ENCODE results near the gene ATP10B.
"Not testable (repeated sequence)": the region's sequence is repeated elsewhere in the genome, so short reads cannot be mapped to it uniquely, and the experiment has no call there.

ATP10B gene

GRCh38 chr5:160852049-160852448, at the start of gene ATP10B:
ATP10B (minus strand) TSS chr5:160852211; CDS start chr5:160688074, 164,137 bp downstream.
- no peak for DNase-seq

GRCh38 chr5:160901656-160902055, 49.6 kb upstream of the ATP10B start:
- DNase-seq, result no peak

GRCh38 chr5:160899735-160900134, 47.7 kb upstream of the ATP10B start:
- no peak for DNase-seq

- DNase-seq, result not testable (repeated sequence)
Observed at GRCh38 chr5:160893180-160893964, 41.4 kb upstream of the ATP10B start.

GRCh38 chr5:160887780-160888179, 35.8 kb upstream of the ATP10B start:
- no peak for DNase-seq

GRCh38 chr5:160873560-160874200, 21.7 kb upstream of the ATP10B start:
- DNase-seq, result not testable (repeated sequence)

GRCh38 chr5:160869989-160870521, 18.0 kb upstream of the ATP10B start:
- no peak for DNase-seq

- DNase-seq, result no peak
Observed at GRCh38 chr5:160867976-160868375, 16.0 kb upstream of the ATP10B start.

GRCh38 chr5:160851451-160851850, 560 bp downstream of the ATP10B start:
- DNase-seq, result no peak

- DNase-seq, result no peak
Observed at GRCh38 chr5:160850421-160850820, 1.6 kb downstream of the ATP10B start.

- no peak for DNase-seq
Observed at GRCh38 chr5:160847526-160848085, 4.4 kb downstream of the ATP10B start.

GRCh38 chr5:160846642-160847041, 5.4 kb downstream of the ATP10B start:
- no peak for DNase-seq

- no peak for DNase-seq
Observed at GRCh38 chr5:160844177-160844576, 7.8 kb downstream of the ATP10B start.

GRCh38 chr5:160843240-160843639, 8.8 kb downstream of the ATP10B start:
- no peak for DNase-seq

GRCh38 chr5:160837749-160838593, 14.0 kb downstream of the ATP10B start:
- DNase-seq, result no peak

GRCh38 chr5:160837211-160837610, 14.8 kb downstream of the ATP10B start:
- DNase-seq, result no peak

- no peak for DNase-seq
Observed at GRCh38 chr5:160835818-160836528, 16.0 kb downstream of the ATP10B start.

- DNase-seq, result no peak
Observed at GRCh38 chr5:160835376-160835775, 16.6 kb downstream of the ATP10B start.

GRCh38 chr5:160833806-160834205, 18.2 kb downstream of the ATP10B start:
- DNase-seq, result no peak

GRCh38 chr5:160831801-160832200, 20.2 kb downstream of the ATP10B start:
- no peak for DNase-seq

- DNase-seq, result no peak
Observed at GRCh38 chr5:160824301-160825001, 27.6 kb downstream of the ATP10B start.
